Fibroblast of gingiva (primary cell): Measurements from ENCODE around the gene COL15A1.
A peak's percentile ranks its signal among the peaks of the same experiment; 100 is the strongest.

Experiments
- DNase-seq: peaks from one replicate; pipeline ENCODE4 v3.0.0-alpha.2; 2011; ENCODE audit warnings: low read depth

Gene COL15A1

GRCh38 chr9:99056886-99057664 lies 113.4 kb downstream of the COL15A1 start:
- peak; percentile 5 for DNase-seq

GRCh38 chr9:99057665-99058625 lies 114.2 kb downstream of the COL15A1 start:
- DNase-seq, result no peak

GRCh38 chr9:99058964-99059921 lies 115.5 kb downstream of the COL15A1 start:
- no peak for DNase-seq

GRCh38 chr9:99060621-99061020 lies 116.9 kb downstream of the COL15A1 start:
- DNase-seq, result no peak

GRCh38 chr9:99062549-99062948 lies 118.8 kb downstream of the COL15A1 start:
- DNase-seq, result no peak

- DNase-seq, result no peak
Measured at GRCh38 chr9:99063522-99063921, 119.8 kb downstream of the COL15A1 start.

GRCh38 chr9:99066571-99066970 lies 122.9 kb downstream of the COL15A1 start:
- DNase-seq, result no peak

GRCh38 chr9:99069075-99069474 lies 125.4 kb downstream of the COL15A1 start:
- no peak for DNase-seq

- DNase-seq, result no peak
Measured at GRCh38 chr9:99069546-99069945, 125.8 kb downstream of the COL15A1 start.

GRCh38 chr9:99070681-99071080 lies 127.0 kb downstream of the COL15A1 start:
- DNase-seq, result no peak

GRCh38 chr9:99071313-99072039 lies 127.8 kb downstream of the COL15A1 start:
- DNase-seq, result no peak

GRCh38 chr9:99072040-99072394 lies 128.3 kb downstream of the COL15A1 start:
- no peak for DNase-seq

GRCh38 chr9:99073347-99073746 lies 129.6 kb downstream of the COL15A1 start:
- no peak for DNase-seq

GRCh38 chr9:99073985-99074901 lies 130.5 kb downstream of the COL15A1 start:
- DNase-seq, result no peak

GRCh38 chr9:99074902-99075245 lies 131.2 kb downstream of the COL15A1 start:
- no peak for DNase-seq

- DNase-seq, result no peak
Measured at GRCh38 chr9:99075246-99075912, 131.7 kb downstream of the COL15A1 start.

- DNase-seq, result no peak
Measured at GRCh38 chr9:99076030-99076429, 132.3 kb downstream of the COL15A1 start.

GRCh38 chr9:99076483-99077171 lies 132.9 kb downstream of the COL15A1 start:
- DNase-seq, result no peak

- DNase-seq, result no peak
Measured at GRCh38 chr9:99078717-99079116, 135.0 kb downstream of the COL15A1 start.
